Hepatocyte (in vitro differentiated cells): ENCODE measurements around the gene OR52N1. TPM values are rescaled to one million over a fixed set of nuclear protein-coding genes. Genes with fewer than 3 reads are reported as not detected.

Experiments used
- DNase-seq: peaks from one replicate; pipeline ENCODE4 v3.0.0-alpha.2; 2016; ENCODE audit warnings: low spot score
- H2AFZ ChIP-seq: fragments of 200-600 bp; sonication (generic); 2 replicates; pipeline ENCODE4 v1.6.0; 2016; ENCODE audit warnings: antibody characterized with exemption, mild to moderate bottlenecking
- H3K27ac ChIP-seq: fragments of 200-600 bp; sonication (generic); 2 replicates; pipeline ENCODE4 v1.5.1; 2016; ENCODE audit warnings: mild to moderate bottlenecking
- H3K27me3 ChIP-seq: fragments of 200-600 bp; sonication (generic); 2 replicates; pipeline ENCODE4 v1.6.1; 2016
- H3K36me3 ChIP-seq: fragments of 200-600 bp; sonication (generic); replicated peaks from 2 replicates; pipeline ENCODE4 v1.5.1; 2016; ENCODE audit warnings: low read depth; ENCODE audit not compliant: insufficient read depth
- H3K4me1 ChIP-seq: fragments of 200-600 bp; sonication (generic); 2 replicates; pipeline ENCODE4 v1.5.1; 2016; ENCODE audit warnings: mild to moderate bottlenecking, moderate library complexity; ENCODE audit not compliant: insufficient read depth
- H3K4me2 ChIP-seq: fragments of 200-600 bp; sonication (generic); 2 replicates; pipeline ENCODE4 v1.6.0; 2016
- H3K4me3 ChIP-seq: fragments of 200-600 bp; sonication (generic); 2 replicates; pipeline ENCODE4 v1.5.1; 2016; ENCODE audit warnings: mild to moderate bottlenecking
- H3K79me2 ChIP-seq: fragments of 200-600 bp; sonication (generic); 2 replicates; pipeline ENCODE4 v1.6.0; 2017; ENCODE audit warnings: mild to moderate bottlenecking
- H3K9me2 ChIP-seq: fragments of 200-600 bp; sonication (generic); replicated peaks from 2 replicates; pipeline ENCODE4 v1.6.0; 2017; ENCODE audit warnings: mild to moderate bottlenecking; ENCODE audit not compliant: insufficient read depth
- H3K9me3 ChIP-seq: fragments of 200-600 bp; sonication (generic); 2 replicates; pipeline ENCODE4 v1.5.1; 2016; ENCODE audit warnings: low read depth, mild to moderate bottlenecking
- H4K20me1 ChIP-seq: fragments of 200-600 bp; sonication (generic); 2 replicates; pipeline ENCODE4 v1.6.0; 2016; ENCODE audit warnings: mild to moderate bottlenecking; ENCODE audit not compliant: insufficient read depth, poor library complexity, severe bottlenecking
- EZH2 ChIP-seq: fragments of 200-600 bp; sonication (generic); IDR thresholded peaks from 2 replicates; pipeline ENCODE4 v1.6.1; 2016; ENCODE audit warnings: antibody characterized with exemption, mild to moderate bottlenecking, borderline replicate concordance
- EZH2phosphoT487 ChIP-seq: fragments of 200-600 bp; sonication (generic); IDR thresholded peaks from one replicate; pipeline ENCODE4 v1.6.1; 2018; ENCODE audit warnings: antibody characterized with exemption, mild to moderate bottlenecking, low read depth, moderate library complexity; ENCODE audit not compliant: unreplicated experiment, severe bottlenecking
- WGBS: methylation state at CpG from one replicate; pipeline ENCODE4 v1.1.6; 2016; ENCODE audit warnings: low lambda C conversion rate; ENCODE audit errors: missing lambda C conversion rate; 5-methylcytosine and 5-hydroxymethylcytosine counted together
- polyA plus RNA-seq: library from polyadenylated mRNA; unstranded; fragments of >200 nt; fragmentation: Nextera tagmentation; extraction: Ambion mirVana; gene quantifications from 2 replicates; pipeline ENCODE4 v1.2.1, GENCODE V29; 2016
- total RNA-seq: library from RNA; depleted of rRNA; stranded (reverse); fragments of >200 nt; gene quantifications from 2 replicates; pipeline ENCODE4 v1.2.3, GENCODE V29; 2014
- TF ChIP-seq, protein P1 (sequence below): fragments of 200-600 bp; sonication (generic); IDR thresholded peaks from 2 replicates; pipeline ENCODE4 v1.5.1; 2016; ENCODE audit warnings: antibody characterized with exemption, mild to moderate bottlenecking; ENCODE audit not compliant: poor library complexity

OR52N1 gene
- total and polyA plus RNA-seq, 2 experiments from 2014 or later, result not detected

DNA sequence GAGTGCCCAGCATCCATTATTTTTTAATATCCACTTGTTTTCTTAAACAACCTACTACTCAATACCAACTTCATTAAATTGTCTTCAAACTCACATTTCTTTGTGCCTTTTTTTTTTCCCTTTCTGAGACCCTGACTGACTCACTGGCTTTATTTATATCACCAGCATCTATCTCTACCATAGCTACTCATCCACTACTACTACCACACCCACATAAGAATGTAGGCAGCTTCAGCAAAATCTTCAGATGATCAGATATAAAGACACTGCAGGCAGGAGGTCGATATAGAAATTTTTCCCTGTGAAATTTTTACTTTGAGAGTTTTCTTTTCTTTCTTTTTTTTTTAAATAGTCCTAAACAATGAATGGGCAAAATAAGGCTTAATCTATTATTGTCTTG is 52.6 kb downstream of the OR52N1 start:
- Histone ChIP-seq H3K36me3 (no peaks in the 10 kb centered on the region), H3K4me2 (no peak overlapping the region), H3K79me2 (no peaks in the 10 kb centered on the region), H3K4me1 (no peaks in the 10 kb centered on the region), H3K27me3 (no peaks in the 10 kb centered on the region), H2AFZ (no peak overlapping the region), H3K9me2 (no peaks in the 10 kb centered on the region), H3K4me3 (no peak overlapping the region), H3K9me3 (no peaks in the 10 kb centered on the region), H4K20me1 (no peaks in the 10 kb centered on the region), H3K27ac (no peak overlapping the region)
- TF ChIP-seq, protein P1, sequence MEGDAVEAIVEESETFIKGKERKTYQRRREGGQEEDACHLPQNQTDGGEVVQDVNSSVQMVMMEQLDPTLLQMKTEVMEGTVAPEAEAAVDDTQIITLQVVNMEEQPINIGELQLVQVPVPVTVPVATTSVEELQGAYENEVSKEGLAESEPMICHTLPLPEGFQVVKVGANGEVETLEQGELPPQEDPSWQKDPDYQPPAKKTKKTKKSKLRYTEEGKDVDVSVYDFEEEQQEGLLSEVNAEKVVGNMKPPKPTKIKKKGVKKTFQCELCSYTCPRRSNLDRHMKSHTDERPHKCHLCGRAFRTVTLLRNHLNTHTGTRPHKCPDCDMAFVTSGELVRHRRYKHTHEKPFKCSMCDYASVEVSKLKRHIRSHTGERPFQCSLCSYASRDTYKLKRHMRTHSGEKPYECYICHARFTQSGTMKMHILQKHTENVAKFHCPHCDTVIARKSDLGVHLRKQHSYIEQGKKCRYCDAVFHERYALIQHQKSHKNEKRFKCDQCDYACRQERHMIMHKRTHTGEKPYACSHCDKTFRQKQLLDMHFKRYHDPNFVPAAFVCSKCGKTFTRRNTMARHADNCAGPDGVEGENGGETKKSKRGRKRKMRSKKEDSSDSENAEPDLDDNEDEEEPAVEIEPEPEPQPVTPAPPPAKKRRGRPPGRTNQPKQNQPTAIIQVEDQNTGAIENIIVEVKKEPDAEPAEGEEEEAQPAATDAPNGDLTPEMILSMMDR, result no peak
- TF ChIP-seq EZH2, result no peak
- no peak for TF ChIP-seq EZH2phosphoT487
- DNase-seq, result no peak
- WGBS, result 68% methylated on average over 1 of the region's 1 CpG

DNA sequence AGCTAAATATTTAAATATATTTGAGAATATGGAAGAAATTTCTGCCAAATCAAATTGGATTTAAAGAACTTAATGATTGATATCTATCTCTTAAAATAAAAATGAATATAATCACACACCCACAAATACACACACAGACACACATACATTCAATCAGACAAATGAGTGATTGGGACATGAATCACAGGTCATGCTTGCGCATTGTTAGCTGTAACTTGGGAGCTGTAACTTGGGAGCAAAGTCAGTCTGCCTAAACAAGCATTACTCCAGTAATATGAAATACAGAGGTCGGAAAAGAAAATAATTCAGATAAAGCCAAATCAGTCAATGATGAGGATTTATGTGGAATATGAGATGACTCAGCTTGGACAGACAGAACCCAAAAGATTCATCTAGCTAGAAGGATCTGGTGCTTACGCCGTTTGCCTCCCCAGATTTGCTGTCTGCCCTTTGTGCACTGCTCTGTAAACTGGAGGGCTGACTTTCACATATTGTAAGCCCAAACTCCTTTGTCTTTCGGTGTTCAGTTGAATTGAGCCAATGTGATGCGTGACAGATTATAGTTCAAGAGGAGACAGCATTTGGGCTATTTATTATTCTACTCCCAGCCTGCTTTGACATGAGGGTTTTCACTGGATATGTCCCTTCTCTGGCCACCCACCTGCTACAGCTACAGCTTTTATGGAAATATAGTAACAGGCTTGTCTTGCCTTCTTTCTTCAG is 53.2 kb downstream of the OR52N1 start:
- H3K9me2 ChIP-seq, result no peaks in the 10 kb centered on the region
- no peak overlapping the region for H3K27ac ChIP-seq
- H3K4me3 ChIP-seq, result no peak overlapping the region
- TF ChIP-seq EZH2phosphoT487, result no peak
- TF ChIP-seq EZH2, result no peak
- TF ChIP-seq, protein P1, result no peak
- no peaks in the 10 kb centered on the region for H3K27me3 ChIP-seq
- H3K4me2 ChIP-seq, result no peak overlapping the region
- no peaks in the 10 kb centered on the region for H3K36me3 ChIP-seq
- H3K9me3 ChIP-seq, result no peaks in the 10 kb centered on the region
- no peaks in the 10 kb centered on the region for H4K20me1 ChIP-seq
- 89% methylated on average over 6 of the region's 6 CpGs for WGBS
- H3K79me2 ChIP-seq, result no peaks in the 10 kb centered on the region
- no peak for DNase-seq
- H3K4me1 ChIP-seq, result no peaks in the 10 kb centered on the region
- no peak overlapping the region for H2AFZ ChIP-seq

DNA sequence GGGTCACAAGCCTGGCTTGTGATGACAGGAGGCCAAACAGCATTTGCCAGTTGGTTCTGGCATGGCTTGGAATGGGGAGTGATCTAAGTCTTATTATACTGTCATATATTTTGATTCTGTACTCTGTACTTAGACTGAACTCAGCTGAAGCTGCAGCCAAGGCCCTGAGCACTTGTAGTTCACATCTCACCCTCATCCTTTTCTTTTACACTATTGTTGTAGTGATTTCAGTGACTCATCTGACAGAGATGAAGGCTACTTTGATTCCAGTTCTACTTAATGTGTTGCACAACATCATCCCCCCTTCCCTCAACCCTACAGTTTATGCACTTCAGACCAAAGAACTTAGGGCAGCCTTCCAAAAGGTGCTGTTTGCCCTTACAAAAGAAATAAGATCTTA is 54.0 kb downstream of the OR52N1 start:
- Histone ChIP-seq H3K4me2 (no peak overlapping the region), H3K79me2 (no peaks in the 10 kb centered on the region), H3K4me3 (no peak overlapping the region), H3K9me3 (no peaks in the 10 kb centered on the region), H3K27ac (no peak overlapping the region), H4K20me1 (no peaks in the 10 kb centered on the region), H2AFZ (no peak overlapping the region), H3K9me2 (no peaks in the 10 kb centered on the region), H3K36me3 (no peaks in the 10 kb centered on the region), H3K4me1 (no peaks in the 10 kb centered on the region), H3K27me3 (no peaks in the 10 kb centered on the region)
- DNase-seq, result no peak
- TF ChIP-seq EZH2, result no peak
- no peak for TF ChIP-seq EZH2phosphoT487
- TF ChIP-seq, protein P1, result no peak

Other genes starting within 250 kb of the OR52N1 start
- gene OR52H1, start 242.7 kb downstream of the OR52N1 start, total RNA-seq, result 0.28 TPM in 1 of 2 replicates, not detected in the other
- gene OR52H1, start 242.7 kb downstream of the OR52N1 start, polyA plus RNA-seq, result not detected in 2 replicates
- not detected in 2 replicates for gene OR52B6, start 210.4 kb downstream of the OR52N1 start, total RNA-seq
- gene OR52B6, start 210.4 kb downstream of the OR52N1 start, polyA plus RNA-seq, result not detected in 2 replicates
- 6.6 and 10.7 TPM in 2 replicates for gene TRIM6, start 194.6 kb downstream of the OR52N1 start, total RNA-seq
- 4.3 and 8.0 TPM in 2 replicates for gene TRIM6, start 194.6 kb downstream of the OR52N1 start, polyA plus RNA-seq
- 10.5 and 14.6 TPM in 2 replicates for gene TRIM34, start 166.3 kb downstream of the OR52N1 start, total RNA-seq
- 2.7 and 3.6 TPM in 2 replicates for gene TRIM34, start 166.3 kb downstream of the OR52N1 start, polyA plus RNA-seq
- 30.1 and 37.0 TPM in 2 replicates for gene TRIM5, start 106.2 kb downstream of the OR52N1 start, total RNA-seq
- 14.2 and 19.6 TPM in 2 replicates for gene TRIM5, start 106.2 kb downstream of the OR52N1 start, polyA plus RNA-seq
- 15.4 TPM in 2 replicates for gene TRIM22, start 101.5 kb downstream of the OR52N1 start, total RNA-seq
- 9.3 and 10.4 TPM in 2 replicates for gene TRIM22, start 101.5 kb downstream of the OR52N1 start, polyA plus RNA-seq
- gene OR56B1, start 54.8 kb downstream of the OR52N1 start, total RNA-seq, result not detected in 2 replicates
- gene OR56B1, start 54.8 kb downstream of the OR52N1 start, polyA plus RNA-seq, result not detected in 2 replicates
- not detected in 2 replicates for gene OR52N4, start 37.0 kb downstream of the OR52N1 start, total RNA-seq
- not detected in 2 replicates for gene OR52N4, start 37.0 kb downstream of the OR52N1 start, polyA plus RNA-seq
- 0.16 TPM in 1 of 2 replicates, not detected in the other for gene OR52N5, start 7.9 kb downstream of the OR52N1 start, total RNA-seq
- gene OR52N5, start 7.9 kb downstream of the OR52N1 start, polyA plus RNA-seq, result not detected in 2 replicates
- gene OR52N2, start 17.7 kb upstream of the OR52N1 start, total RNA-seq, result not detected in 2 replicates
- gene OR52N2, start 17.7 kb upstream of the OR52N1 start, polyA plus RNA-seq, result not detected in 2 replicates
- gene OR52E6, start 50.6 kb upstream of the OR52N1 start, total RNA-seq, result not detected in 2 replicates
- gene OR52E6, start 50.6 kb upstream of the OR52N1 start, polyA plus RNA-seq, result not detected in 2 replicates
- gene OR52E8, start 66.4 kb upstream of the OR52N1 start, total RNA-seq, result not detected in 2 replicates
- gene OR52E8, start 66.4 kb upstream of the OR52N1 start, polyA plus RNA-seq, result not detected in 2 replicates
- not detected in 2 replicates for gene OR52E4, start 89.4 kb upstream of the OR52N1 start, total RNA-seq
- not detected in 2 replicates for gene OR52E4, start 89.4 kb upstream of the OR52N1 start, polyA plus RNA-seq
- gene OR52E5, start 101.9 kb upstream of the OR52N1 start, total RNA-seq, result not detected in 2 replicates
- gene OR52E5, start 101.9 kb upstream of the OR52N1 start, polyA plus RNA-seq, result not detected in 2 replicates
- gene OR56A3, start 151.0 kb upstream of the OR52N1 start, total RNA-seq, result not detected in 2 replicates
- gene OR56A3, start 151.0 kb upstream of the OR52N1 start, polyA plus RNA-seq, result not detected in 2 replicates
- not detected in 2 replicates for gene OR56A5, start 177.2 kb upstream of the OR52N1 start, total RNA-seq
- gene OR56A5, start 177.2 kb upstream of the OR52N1 start, polyA plus RNA-seq, result not detected in 2 replicates
- gene OR52L1, start 195.7 kb upstream of the OR52N1 start, total RNA-seq, result not detected in 2 replicates
- not detected in 2 replicates for gene OR52L1, start 195.7 kb upstream of the OR52N1 start, polyA plus RNA-seq
- gene OR56A4, start 215.7 kb upstream of the OR52N1 start, total RNA-seq, result not detected in 2 replicates
- gene OR56A4, start 215.7 kb upstream of the OR52N1 start, polyA plus RNA-seq, result not detected in 2 replicates
- gene OR56A1, start 239.5 kb upstream of the OR52N1 start, total RNA-seq, result 0.07 and 0.08 TPM in 2 replicates
- not detected in 2 replicates for gene OR56A1, start 239.5 kb upstream of the OR52N1 start, polyA plus RNA-seq